BE2C (cell line): ENCODE measurements around the gene ENAH.

Experiments
- DNase-seq: peaks from one replicate; pipeline ENCODE4 v3.0.0-alpha.2; 2020
- H3K27me3 ChIP-seq: fragments of 250-450 bp; sonication (Bioruptor Pico); 2 replicates; pipeline ENCODE4 v1.5.1; 2020; ENCODE audit warnings: mild to moderate bottlenecking
- H3K36me3 ChIP-seq: fragments of 250-450 bp; sonication (Bioruptor Pico); 2 replicates; pipeline ENCODE4 v1.5.1; 2020; ENCODE audit warnings: mild to moderate bottlenecking
- H3K4me1 ChIP-seq: fragments of 250-450 bp; sonication (Bioruptor Pico); 2 replicates; pipeline ENCODE4 v1.5.1; 2020
- H3K4me3 ChIP-seq: 2 replicates; pipeline ENCODE4 v1.5.1; 2011; ENCODE audit warnings: low read depth, low read length
- H3K9me3 ChIP-seq: fragments of 250-450 bp; sonication (Bioruptor Pico); 2 replicates; pipeline ENCODE4 v1.5.1; 2020
- CTCF ChIP-seq: IDR thresholded peaks from 2 replicates; pipeline ENCODE4 v1.5.1; 2012; ENCODE audit warnings: mild to moderate bottlenecking, low read depth, low read length

The ENAH gene

GRCh38 chr1:225608014-225608796, 44.7 kb downstream of the ENAH start:
- no peak for TF ChIP-seq CTCF
- H3K27me3 ChIP-seq: no peaks in the 10 kb centered on the region
- H3K36me3 ChIP-seq: no peaks in the 10 kb centered on the region
- H3K4me3 ChIP-seq: no peak overlapping the region
- H3K9me3 ChIP-seq: no peaks in the 10 kb centered on the region
- peaks cover 10% of the 10 kb centered on the region; the same call in 1 of the 2 replicates for H3K4me1 ChIP-seq
- no peak for DNase-seq

GRCh38 chr1:225607355-225607754, 45.6 kb downstream of the ENAH start:
- Histone ChIP-seq H3K4me3 (no peak overlapping the region), H3K36me3 (no peaks in the 10 kb centered on the region), H3K27me3 (no peaks in the 10 kb centered on the region), H3K9me3 (no peaks in the 10 kb centered on the region), H3K4me1 (peaks cover 10% of the 10 kb centered on the region; the same call in 1 of the 2 replicates)
- TF ChIP-seq CTCF: no peak
- no peak for DNase-seq

DNA sequence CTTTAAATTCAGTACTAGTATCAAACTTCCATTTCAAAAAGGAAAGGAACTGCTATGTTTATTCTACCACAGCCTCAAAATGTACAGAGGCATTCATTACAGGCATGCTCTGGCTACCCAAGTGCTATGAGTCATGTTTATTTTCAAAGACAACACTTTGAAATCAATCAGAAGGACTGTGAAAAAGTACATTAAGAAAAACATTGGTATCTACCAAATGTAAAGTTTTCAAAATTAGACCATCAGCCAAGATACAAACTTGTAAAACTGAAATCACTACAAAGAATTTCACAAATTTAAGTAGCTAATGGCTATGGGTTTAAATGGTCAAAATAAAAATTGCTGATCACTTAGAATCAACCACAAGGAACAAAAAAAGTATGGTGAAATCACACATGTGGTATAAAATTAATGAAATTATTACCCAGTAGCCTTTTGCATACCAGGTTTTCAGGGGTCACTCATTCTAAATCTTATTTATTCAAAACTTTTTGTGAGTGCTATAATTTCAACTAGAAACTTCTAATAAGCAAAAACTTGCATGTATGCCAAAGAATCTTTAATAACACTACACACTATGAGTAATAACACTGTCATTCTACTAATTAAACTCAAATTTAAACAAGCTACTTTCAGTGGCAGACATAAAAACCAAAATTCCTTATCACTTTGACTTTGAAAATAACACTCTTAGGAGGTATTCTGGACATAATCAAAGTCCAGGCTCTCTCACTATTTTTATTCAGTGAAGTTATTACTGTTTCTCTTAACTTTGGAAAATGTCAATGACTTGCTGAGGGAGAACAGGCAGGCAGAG, 49.2 kb downstream of the ENAH start:
- Histone ChIP-seq H3K36me3 (peaks cover 4% of the 10 kb centered on the region; the same call in 1 of the 2 replicates), H3K4me1 (peaks cover 6% of the 10 kb centered on the region; the same call in 1 of the 2 replicates), H3K9me3 (no peaks in the 10 kb centered on the region), H3K27me3 (no peaks in the 10 kb centered on the region), H3K4me3 (no peak overlapping the region)
- TF ChIP-seq CTCF: no peak
- no peak for DNase-seq

DNA sequence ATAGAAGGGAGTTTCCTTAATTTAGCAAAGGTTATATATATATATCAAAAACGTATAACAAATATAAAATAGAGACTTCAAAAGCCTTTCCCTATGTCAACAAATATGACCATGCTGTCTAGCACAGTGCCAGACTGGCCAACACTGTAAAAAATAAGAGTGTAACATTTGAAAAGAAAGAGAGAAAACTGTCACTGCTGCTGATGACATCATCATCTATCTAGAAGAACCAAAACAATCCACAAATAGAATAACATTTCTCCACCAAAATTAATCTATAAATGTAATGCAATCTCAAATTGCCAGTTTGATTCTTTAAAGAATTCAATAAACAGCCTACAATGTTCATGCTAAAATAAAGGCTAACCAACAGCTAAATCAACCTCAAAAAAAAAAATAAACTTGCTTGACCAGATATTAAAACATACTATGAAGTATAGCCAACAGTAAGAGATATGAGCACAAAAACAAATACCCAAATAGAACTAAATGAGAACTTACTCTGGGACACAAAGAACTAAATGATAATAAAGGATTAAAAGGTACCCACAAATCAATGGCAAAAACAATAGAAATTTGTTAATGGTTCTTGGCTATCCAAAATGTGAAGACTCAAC, 50.2 kb downstream of the ENAH start:
- Histone ChIP-seq H3K4me1 (peaks cover 6% of the 10 kb centered on the region; the same call in 1 of the 2 replicates), H3K4me3 (no peak overlapping the region)
- no peak for DNase-seq

GRCh38 chr1:225601902-225602589, 50.9 kb downstream of the ENAH start:
- no peaks in the 10 kb centered on the region for H3K27me3 ChIP-seq
- no peak for DNase-seq
- peaks cover 6% of the 10 kb centered on the region; the same call in 1 of the 2 replicates for H3K4me1 ChIP-seq
- H3K36me3 ChIP-seq: peaks cover 4% of the 10 kb centered on the region; the same call in 1 of the 2 replicates
- H3K9me3 ChIP-seq: no peaks in the 10 kb centered on the region
- H3K4me3 ChIP-seq: no peak overlapping the region
- no peak for TF ChIP-seq CTCF

More for the DNA sequence above, 50.2 kb downstream of the ENAH start:
- no peaks in the 10 kb centered on the region for H3K27me3 ChIP-seq
- no peak for TF ChIP-seq CTCF
- no peaks in the 10 kb centered on the region for H3K9me3 ChIP-seq
- peaks cover 4% of the 10 kb centered on the region; the same call in 1 of the 2 replicates for H3K36me3 ChIP-seq
